Globus pallidus (tissue), 1 donor: ENCODE measurements around the gene PLEKHA4.
A peak's percentile ranks its signal among the peaks of the same experiment; 100 is the strongest.
"Not testable (repeated sequence)": the region's sequence is repeated elsewhere in the genome, so short reads cannot be mapped to it uniquely, and the experiment has no call there.

Source experiments
- DNase-seq: peaks from one replicate; pipeline ENCODE4 v3.0.0-alpha.2; 2015; ENCODE audit warnings: low spot score

Gene PLEKHA4

DNA sequence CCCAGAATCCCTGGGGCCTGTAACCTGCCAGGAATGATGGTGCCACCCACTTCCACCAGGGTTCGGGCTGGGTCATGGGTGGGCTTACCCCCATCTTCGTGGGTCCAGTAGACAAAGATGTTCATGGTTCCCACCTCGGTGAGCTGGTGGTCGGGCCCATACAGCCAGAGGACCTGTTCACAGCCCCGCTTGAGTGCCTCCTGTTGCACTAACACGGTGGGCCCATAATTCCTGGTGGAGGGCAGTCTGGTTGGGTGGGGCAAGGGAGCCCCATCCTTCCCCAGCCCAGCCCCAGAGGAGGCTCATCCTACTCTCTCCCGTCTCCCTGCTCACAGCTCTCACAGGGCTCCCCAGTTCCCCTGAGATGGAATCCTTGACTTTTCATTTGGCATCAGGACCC lies 71.3 kb downstream of the PLEKHA4 start:
- DNase-seq, result no peak

- no peak for DNase-seq
Measured at GRCh38 chr19:48796298-48797083, 71.9 kb downstream of the PLEKHA4 start.

- no peak for DNase-seq
Measured at GRCh38 chr19:48795685-48796070, 72.7 kb downstream of the PLEKHA4 start.

DNA sequence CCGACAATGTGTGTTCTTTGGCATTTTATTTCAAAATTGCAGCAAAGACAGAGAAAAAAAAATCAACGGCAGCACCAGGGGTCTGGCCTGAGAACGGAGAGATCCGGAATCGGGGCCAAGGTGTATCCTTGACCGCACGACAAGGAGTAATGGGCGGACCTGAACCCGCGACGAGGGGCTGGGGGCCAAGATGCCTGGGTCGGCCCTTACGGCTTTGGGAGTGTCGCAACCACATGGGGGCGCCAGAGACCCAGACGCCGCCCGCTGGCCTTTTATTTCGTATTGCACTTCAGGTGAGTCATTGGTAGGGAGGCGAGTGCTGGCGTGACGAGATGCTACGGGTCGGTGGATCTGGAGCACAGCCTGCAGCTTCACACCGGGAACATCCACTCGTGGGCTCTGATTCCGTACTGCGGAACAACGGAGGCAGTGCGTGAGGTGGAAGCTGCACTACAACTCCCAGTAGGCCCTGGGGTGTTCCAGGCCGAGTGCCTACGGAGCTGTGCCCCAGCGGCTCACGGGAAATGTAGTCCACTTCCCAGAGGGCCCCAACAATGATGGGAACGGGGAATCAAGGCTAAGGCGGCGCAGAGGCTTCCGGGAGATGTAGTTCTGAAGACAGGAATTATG lies 73.2 kb downstream of the PLEKHA4 start:
- peak; percentile 94 for DNase-seq

DNA sequence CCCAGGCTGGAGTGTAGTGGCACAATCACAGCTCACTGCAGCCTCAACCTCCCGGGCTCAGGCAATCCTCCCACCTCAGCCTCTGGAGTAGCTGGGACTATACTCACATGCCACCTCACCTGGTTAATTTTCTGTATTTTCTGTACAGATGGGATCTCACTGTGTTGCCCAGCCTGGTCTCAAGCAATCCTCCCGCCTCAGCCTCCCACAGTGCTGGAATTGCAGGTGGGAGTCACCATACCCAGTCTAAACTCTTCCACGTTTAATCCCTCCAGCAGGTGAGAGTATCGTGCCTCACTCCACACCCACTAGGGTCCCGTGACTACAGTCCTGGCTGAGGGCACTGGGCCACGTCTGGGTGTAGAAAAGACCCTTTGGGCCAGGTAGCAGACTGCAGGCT lies 74.1 kb downstream of the PLEKHA4 start:
- no peak for DNase-seq

- no peak for DNase-seq
Measured at GRCh38 chr19:48793271-48793670, 75.1 kb downstream of the PLEKHA4 start.

DNA sequence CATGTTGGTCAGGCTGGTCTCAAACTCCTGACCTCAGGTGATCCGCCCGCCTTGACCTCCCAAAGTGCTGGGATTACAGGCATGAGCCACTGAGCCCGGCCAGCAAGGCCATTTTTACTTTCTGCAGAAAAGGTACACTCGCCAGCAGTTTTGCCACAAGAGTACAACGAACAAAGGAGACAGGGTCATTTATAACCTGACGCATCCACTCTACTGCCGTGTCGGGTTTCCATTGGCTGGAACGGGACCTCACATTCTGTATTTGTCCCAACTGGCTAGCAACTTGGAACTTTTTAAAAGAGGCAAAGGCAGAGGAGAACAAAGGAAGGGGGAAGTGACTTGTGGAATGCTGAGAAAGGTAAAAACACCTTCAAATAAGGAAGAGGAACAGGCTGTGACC lies 81.1 kb downstream of the PLEKHA4 start:
- DNase-seq, result not testable (repeated sequence)
